Right ventricle myocardium inferior (tissue), 1 donor: ENCODE data around the gene KLHDC9. TPM values are rescaled to one million over a fixed set of nuclear protein-coding genes. Genes with fewer than 3 reads are reported as not detected.

ENCODE experiments used
- ATAC-seq: fragments of 200-7000 bp; cut with Tn5 transposase; one replicate; pipeline ENCODE4 v1.9.1; 2020; ENCODE audit warnings: mild to moderate bottlenecking, moderate library complexity
- DNase-seq: peaks from one replicate; pipeline ENCODE4 v3.0.0; 2021; ENCODE audit errors: missing footprints
- intact Hi-C: fragments of 100-400 bp; cut with DNase I; formaldehyde crosslinking; loops from one replicate; pipeline ENCODE4 v1.11.0; 2022
- total RNA-seq: library from RNA; stranded (reverse); fragmentation: NEBNext Ultra II Directional; extraction: Animal tissue kit (Norgen Biotek cat#: 25700); gene quantifications from one replicate; pipeline ENCODE4 v1.2.1, GENCODE V29; 2021
- donor health status: DM: no; HTN: yes; CAD: no; lungs with severe emphysema.

KLHDC9 gene
- total RNA-seq, 1 donor from 2014 or later, result 6.5 TPM

DNA sequence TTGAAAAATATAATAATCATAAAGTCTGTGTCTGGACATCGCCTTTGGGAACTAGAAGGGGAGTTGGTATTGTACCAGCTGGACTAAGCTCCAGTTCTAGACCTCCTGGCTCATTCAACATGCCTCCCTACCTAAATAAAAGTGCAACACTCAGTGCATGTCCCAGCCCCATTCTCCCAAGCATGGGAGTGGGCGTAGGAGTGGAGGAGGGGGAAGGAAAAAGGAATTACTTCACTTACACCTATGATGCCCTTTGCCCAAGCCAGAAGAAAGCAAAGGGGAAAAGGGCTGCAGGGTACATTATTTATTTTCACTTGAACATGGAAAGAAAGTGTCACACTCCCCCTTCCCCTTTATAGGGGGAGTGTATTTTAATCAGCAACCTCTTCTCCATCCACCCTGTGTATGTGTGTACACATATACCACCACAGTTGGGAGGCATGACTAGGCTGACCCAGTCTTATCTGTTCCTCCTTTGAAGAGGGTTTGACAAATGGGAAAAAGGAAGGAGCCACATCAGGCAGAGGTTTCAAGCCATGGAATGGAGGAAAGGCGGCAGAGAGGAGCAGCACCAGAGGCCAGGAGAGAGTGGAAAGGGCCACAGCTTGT lies 23.0 kb downstream of the KLHDC9 start:
- no peak for DNase-seq
- intact Hi-C loops, result no loop called here
- no peak for ATAC-seq

- intact Hi-C loops, result no loop called here
- ATAC-seq, result no peak
- no peak for DNase-seq
Observed at GRCh38 chr1:161121834-161122233, 23.7 kb downstream of the KLHDC9 start.

DNA sequence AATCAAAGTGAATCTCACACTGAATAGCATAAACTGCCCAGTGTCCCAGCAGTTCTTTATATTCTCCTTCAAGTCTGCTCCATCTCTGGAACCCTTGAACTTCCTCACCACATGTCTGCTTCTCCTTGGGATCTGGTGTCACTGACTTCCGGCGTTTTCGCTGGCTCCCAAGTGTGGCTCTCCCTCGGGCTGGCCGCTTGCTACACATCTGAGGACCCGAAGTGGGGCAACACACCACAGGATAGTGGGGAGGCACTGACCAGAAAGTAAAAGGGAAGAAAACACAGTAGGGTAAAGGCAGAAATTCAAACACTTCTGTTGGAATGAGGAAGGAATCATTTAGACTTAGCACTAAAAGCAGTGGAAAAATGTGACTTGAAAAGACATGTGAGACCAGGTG lies 24.8 kb downstream of the KLHDC9 start:
- DNase-seq, result no peak
- intact Hi-C loops, result no loop called here
- no peak for ATAC-seq

GRCh38 chr1:161127649-161128048 lies 29.5 kb downstream of the KLHDC9 start:
- intact Hi-C loops, result no loop called here
- no peak for DNase-seq
- no peak for ATAC-seq

GRCh38 chr1:161128591-161129420 lies 30.6 kb downstream of the KLHDC9 start:
- DNase-seq (no peak), ATAC-seq (no peak)
- intact Hi-C loops, result no loop called here

DNA sequence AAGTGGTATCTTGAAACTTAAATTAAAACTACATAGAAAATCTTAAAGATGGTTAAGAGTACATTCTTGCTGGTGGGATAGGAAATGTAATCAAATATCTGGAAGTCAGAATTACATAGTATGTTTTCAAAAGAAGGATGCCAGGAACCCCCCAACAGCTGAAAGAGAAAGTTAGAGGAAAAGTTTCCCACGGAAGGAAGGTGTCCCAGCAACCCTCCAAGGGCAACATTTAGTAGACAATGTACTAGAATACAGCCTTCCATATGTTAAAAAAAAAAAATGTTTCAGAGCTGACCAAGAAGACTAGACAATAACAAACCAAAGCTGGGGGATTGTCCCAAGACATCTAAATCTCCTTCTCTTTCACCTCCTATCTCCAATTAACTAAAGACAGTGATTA lies 32.1 kb downstream of the KLHDC9 start:
- DNase-seq (no peak), ATAC-seq (no peak)
- intact Hi-C loops, result loop anchor here (5.0 kb wide), 2 partner anchors 83 to 133 kb away; partner anchors contain the start of gene USF1

- ATAC-seq (peak; percentile 26), DNase-seq (no peak)
- intact Hi-C loops, result loop anchor here (1.0 to 5.0 kb wide), 5 partner anchors 13 to 134 kb away; partner anchors contain the start of genes NIT1, PFDN2, UFC1 and USF1
Observed at GRCh38 chr1:161131523-161132409, 33.6 kb downstream of the KLHDC9 start.

GRCh38 chr1:161132410-161133219 lies 34.5 kb downstream of the KLHDC9 start, which contains the start of gene DEDD:
TSS of gene DEDD (minus strand) at chr1:161132667. CDS start at chr1:161124462, 8,205 bp downstream.
- DNase-seq (peak; percentile 97), ATAC-seq (peak; percentile 94)
- intact Hi-C loops, result loop anchor here (1.0 to 5.0 kb wide), 5 partner anchors 14 to 135 kb away; partner anchors contain the start of genes NIT1, PFDN2, UFC1 and USF1

DNA sequence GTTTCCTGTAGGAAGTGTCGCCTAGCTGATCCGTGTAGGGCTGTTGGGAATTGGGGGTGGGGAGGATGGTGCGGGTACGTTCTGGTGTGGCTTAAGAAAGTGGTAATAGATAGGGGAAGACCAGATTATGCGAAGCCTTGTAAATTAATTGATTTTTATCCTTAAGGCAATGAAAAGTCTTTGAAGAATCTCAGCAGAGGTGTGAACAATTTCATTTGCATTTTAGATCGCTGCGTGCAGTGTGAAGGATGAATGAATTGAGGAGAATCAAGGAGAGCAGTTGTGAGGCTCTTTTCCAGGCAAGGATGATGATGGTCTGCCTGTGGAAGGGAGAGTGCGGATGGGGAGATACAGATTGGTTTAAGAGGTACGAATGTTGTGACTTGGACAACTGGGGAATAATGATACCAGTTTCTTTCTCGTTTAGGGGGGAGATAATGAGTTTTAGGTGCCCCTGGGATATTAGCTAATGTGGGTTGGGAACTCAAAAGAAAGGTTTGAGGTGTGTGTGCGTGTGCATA lies 35.1 kb downstream of the KLHDC9 start:
- ATAC-seq, result no peak
- DNase-seq, result no peak
- intact Hi-C loops, result loop anchor here (2.0 to 5.0 kb wide), 3 partner anchors 20 to 136 kb away; partner anchors contain the start of genes UFC1 and USF1

- intact Hi-C loops, result no loop called here
- ATAC-seq (no peak), DNase-seq (no peak)
Observed at GRCh38 chr1:161137881-161138280, 39.7 kb downstream of the KLHDC9 start.

DNA sequence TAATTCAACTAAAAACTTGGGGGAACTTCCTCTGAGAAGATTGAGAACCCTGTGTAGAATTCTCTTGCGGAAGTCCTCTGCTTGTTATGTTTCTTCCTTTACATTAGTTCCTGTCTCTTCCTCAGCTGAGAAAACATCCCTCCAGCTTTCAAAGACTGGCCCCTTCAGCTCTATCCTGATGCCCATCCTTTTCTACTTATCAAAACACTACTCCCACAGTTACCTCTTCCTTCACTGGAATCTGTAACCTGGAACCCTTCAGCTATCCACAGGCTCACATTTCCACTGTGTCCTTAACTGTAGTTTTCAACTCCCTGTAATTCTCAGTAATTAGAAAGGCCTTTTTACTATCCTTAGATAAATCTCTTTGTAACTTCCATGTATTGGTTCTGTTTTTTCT lies 40.3 kb downstream of the KLHDC9 start:
- no peak for ATAC-seq
- intact Hi-C loops, result no loop called here
- no peak for DNase-seq

DNA sequence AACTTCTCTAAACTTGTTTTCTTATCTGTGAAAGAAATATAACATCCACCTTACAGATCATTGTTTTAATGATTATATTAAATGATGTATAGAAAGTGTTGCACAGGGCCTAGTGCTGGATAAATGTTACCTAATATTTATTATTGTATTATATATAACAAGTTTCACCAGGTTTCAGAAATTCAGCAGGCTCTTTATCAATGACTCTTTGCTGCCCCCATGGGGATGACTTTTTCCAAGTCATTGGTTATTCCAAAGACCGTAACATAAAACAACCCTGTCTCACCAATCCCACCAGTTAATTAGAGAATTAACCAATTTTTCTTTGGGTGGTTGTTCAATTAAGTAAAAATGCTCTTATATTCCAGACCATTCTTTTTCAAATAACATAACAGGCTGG lies 41.6 kb downstream of the KLHDC9 start:
- ATAC-seq (no peak), DNase-seq (no peak)
- intact Hi-C loops, result no loop called here

DNA sequence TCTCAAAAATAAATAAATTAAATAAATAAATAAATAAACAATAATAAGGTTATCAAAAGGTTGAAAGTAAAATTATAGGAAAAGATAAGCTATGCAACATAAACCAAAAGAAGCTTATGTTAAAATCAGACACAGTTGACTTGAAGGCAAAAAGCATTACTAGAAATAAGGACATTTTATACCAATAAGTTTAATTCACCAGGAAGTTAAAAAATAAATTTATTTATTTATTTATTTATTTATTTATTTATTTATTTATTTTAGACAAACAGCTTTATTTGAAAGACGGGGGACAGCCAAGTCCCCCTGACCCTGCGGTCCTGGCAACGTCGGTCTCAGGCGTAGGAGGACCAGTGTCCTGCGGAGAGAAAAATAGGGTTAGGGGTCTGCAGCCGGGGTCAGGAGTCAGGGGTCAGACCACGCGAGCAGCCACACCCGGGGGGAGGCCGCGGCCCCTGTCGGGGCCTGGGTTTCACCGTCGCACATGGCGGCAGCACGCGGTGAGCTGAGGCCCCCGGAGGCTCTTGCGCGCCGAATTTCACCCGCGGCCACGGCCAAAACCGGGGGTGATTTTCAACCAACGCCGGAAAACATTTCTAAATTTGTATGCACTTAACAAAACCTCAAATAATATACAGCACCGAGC lies 42.7 kb downstream of the KLHDC9 start:
- intact Hi-C loops, result no loop called here
- ATAC-seq, result no peak

GRCh38 chr1:161145832-161146231 lies 47.7 kb downstream of the KLHDC9 start:
- intact Hi-C loops, result no loop called here
- DNase-seq (no peak), ATAC-seq (no peak)

More for the DNA sequence above, 42.7 kb downstream of the KLHDC9 start:
- no peak for DNase-seq
